HG03280 (cell line): Measurements from ENCODE around the gene TMEM182.
A peak's percentile ranks its signal among the peaks of the same experiment; 100 is the strongest.

Experiments used
- ATAC-seq: cut with Tn5 transposase; IDR thresholded peaks from one replicate; pipeline ENCODE4 v1.9.1; 2021; ENCODE audit warnings: mild to moderate bottlenecking, moderate library complexity; ENCODE audit not compliant: unreplicated experiment

Gene TMEM182

DNA sequence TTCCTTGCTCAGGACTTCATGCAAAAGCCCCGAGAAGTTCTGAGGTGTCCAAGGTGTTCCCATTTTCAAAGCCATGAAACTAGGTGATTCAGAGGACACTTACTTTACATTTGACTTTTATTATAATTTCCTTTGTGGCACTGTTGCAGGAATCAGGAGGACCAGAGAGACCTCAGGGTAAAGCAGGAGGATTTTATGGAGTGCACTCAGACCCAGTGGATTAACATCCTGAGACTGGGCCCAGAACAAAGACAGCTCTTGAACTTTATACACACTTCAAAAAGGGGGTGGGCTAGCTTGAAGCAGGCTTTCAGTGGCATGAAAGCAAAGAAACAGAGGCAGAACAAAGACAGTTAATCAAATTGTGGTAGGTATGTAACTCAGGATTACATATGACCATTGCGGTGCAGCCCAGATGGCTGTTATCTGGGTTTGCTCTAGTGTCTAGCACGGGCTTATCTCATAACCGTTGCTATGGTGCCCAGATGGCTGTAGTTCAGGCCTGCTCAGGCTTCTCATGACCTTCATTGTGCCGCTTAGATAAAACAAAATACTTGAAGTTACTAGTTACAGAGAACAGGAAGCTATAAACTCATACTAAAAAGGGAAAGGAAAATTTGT lies 39.4 kb downstream of the TMEM182 start:
- ATAC-seq: no peak

DNA sequence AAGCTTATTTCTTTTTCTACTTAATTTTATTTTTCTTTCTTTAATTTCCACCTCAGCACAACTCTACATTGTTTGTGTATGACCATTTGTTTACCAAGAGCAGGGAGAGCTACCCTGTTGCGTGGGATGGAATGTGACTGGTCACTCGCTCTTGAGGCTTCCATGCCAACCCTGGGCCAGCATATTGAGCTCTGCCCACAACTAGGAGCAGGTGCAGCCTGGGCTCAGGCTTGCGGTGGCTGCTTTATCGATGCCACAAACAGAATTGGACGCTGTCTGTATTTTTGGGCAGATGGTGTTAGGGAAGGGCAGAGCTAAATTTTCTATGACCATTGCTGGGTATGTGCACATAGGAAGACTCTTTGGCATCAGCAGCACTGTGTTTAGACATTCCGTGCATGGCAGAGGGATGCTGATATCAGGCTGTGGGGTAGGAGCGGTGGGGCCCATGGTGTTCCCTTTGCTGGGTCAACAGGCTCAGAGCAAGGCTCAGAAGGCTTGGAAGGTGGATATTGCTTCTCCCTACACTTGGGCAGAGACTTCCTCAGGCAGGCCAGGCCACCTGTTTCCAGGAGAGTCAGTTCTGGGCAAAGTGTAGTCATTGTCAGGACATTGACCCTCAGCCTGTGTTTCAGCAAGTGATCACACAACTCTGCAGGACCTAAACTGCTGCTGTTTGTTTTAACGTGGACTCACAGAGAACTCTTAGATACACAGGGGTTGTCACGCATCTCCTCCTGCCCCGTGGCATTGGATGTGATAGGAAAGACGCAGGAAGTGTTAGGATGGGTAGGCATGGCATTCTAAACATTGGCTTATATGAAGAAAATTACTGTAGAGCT lies 40.2 kb downstream of the TMEM182 start:
- ATAC-seq: no peak

DNA sequence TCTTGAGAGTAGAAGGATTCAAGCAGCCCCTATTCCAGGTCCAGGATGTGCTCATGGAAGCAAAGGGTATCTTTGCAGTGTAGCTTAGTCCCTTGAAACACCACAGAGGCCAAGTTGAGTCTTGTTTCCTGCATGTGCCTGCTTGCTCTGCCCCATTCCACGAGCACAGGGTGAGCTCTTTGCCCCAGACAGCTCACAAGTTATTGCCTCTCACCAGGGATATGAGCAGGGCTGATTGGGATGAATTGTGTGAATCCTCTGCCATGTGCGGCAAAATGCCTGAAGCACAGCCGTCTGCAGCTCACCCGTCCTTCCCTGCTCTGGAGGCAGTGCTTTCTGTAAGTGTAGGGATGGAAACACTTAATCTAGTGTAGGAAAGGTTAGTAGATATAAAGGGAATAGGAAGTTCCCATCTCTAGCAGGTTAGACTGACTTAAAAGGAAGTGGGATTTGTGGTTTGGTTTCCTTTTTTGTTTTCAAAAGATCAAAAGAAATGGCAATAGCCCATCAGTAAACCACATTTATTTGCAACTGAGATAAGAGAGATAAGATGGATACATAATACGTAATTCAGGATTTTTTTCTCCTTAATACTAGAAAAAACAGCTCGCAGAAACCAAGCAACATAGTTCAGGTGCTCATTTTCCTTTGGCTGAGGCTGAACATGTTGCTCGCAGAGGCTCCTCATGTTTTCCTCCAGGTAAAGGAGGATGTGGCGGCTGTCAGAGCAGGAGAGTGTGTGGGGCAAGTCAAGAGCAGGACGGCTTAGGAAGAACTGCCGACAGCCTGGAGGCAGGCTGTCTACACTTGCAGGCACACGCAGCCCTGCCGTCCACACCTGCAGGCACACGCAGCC lies 41.4 kb downstream of the TMEM182 start:
- no peak for ATAC-seq

DNA sequence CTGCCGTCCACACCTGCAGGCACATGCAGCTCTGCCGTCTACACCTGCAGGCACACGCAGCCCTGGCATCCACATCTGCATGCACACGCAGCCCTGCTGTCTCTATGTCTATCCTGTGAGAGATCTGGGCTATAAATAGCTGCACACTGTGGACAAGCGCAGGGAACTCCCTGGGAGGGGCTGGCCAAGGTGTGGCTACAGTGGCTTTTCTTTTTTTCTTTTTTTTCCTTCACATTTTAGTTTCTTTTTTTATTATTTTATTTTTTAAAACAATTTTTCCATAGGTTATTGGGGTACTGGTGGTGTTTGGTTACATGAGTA lies 42.0 kb downstream of the TMEM182 start:
- no peak for ATAC-seq

DNA sequence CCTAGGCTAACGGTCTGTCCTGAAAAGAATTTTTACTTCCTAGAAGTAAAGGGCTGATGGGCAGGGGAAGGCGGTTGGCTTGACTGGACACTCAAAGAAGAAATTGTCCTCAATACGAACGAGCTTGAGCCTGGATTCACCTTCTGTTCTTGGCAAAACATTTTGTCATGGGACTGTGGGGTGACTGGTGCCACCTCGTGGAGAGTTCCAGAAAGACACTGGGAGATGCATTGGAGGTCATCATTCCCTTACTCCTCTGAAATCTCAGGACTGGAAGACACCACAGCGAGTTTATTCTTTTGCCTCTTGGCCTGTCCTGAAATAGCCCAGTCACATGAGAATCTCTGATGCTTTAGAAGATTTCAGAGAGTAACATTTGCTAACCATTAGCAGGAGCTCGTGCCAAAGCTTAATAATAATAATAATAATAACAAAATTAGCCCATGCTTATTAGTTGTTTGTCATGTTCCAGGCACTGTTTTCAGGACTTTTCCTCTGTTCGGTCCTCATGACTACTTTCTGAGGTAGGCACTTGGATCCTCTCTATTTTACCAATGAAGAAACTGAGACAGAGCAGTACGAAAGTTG lies 44.5 kb downstream of the TMEM182 start:
- ATAC-seq: peak; percentile 91

DNA sequence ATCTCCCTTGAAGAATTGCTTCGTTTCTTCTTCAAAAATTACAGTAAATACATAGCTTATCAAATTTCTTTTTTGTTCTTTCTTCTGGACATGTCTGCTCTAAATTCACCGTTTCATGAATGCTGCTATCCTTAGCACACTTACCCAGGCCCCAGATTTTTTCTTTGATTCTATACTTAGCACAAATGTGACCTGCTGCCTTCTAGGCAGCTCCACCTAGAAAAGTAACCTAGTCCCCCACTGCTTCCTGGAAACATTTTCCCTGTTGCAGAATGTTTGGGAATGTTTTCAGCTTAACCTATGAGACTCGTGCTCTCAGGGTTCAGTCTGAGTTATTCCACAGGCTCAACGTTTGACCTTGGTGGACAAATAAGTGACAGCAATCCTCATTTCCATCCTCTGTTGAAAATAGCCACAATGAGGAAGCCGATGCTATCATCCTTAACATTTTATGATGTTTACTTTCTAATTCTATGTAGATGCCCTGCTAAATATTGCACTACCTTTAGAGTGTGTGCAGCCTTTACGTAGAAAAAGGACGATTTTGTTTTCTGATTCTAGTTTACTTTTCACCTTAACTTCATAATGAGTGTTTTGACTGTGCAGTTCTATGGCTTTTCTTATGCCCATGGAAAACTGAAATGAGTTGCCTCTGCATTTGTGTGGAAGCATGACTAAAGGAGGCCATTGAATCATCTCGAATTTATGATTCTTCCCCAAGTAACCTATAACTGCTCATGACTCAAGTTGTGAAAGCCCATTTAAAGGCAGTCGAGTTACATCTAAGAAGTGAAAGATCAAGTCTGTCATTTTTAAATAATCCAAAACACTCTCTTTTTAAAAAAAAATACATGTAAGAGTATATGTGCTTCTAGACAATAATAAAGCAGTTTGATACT lies 47.7 kb downstream of the TMEM182 start:
- no peak for ATAC-seq

DNA sequence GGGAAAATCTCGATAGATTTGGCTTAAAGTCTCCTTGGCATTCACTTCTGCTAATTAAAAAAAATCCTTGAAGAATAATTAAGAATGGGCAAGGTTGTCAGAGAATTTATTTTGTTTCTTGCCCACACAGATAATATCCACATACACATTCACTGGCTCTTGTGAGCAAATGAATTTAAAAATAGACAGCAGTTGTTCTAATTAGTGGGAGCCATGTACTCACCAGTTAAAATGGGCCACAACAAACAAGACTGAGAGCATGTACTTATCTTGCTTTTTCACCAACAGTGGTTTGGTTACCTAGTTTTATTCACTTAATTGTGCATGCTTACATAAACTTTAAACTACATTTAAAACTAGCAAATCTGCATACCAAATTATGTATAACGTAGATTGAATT lies 53.5 kb downstream of the TMEM182 start:
- ATAC-seq: no peak

DNA sequence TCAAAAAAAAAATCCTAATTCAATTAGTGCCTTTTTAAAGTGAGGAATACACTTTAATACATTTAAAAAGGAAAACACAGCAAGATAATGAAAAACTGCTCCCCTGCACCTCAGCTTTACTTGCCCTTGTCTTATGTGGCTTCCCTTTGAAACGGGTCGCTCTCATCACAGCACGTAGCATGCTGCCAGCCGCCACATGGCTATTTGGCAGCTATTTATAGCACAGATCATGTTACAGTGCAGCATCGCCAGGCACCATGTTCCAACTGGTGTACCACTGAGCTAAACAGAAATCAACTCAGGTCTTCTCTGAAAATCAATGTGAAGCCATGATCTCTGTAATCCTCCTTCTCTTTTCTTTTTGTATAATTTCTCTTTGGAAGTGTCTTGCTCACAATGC lies 65.1 kb downstream of the TMEM182 start:
- ATAC-seq: no peak

DNA sequence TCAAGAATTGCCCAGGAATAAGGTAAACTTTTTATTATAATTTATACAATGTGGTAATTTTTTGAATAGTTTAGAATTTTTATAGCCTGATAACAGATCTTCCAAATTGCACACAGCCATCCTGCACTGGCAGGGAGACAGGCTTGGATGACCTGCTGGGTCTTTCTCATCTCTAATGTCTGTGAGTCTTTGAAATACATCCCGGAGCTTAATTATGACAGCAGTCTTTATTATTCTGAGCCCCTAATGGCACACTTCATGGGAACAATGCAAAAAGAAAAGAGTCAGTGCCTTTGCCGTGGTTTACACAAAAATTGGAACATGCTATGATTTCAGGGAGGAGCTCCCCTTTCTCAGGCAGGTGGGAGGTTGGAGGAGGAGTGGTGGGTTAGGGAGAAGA lies 71.0 kb downstream of the TMEM182 start:
- no peak for ATAC-seq

DNA sequence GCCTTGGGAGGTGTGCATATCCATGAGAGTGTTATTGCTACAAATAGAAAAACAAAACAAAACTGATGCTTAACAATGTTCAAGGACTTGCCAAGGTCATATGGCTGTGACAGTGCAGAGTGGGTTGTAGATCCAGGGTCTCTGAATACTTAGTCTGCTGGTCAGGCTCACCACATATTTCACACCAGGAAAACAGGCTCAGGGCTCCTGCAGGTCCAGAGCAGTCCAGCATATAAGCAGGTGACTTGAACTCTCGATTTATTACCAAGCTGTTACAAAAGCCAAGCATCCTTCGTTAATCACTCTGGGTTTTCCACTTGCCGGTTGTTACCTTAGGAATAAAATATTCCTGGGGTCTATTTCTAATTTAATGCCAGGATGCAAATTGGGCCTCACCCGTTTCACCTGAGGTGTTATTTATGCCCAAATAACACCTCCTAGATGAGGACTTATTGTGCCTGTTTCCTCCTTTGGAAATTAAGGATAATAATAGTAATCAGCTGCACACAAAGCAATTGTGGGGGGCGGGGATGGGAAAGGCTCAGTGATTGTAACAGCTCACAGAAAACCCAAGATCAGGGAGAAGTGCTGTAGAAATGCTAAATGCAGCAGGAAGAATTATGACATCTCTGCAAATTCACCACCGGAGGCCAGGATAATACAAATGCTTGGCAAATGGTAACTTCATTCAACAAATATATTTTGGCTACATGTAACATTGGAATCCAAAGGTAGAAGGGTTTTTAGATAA lies 72.9 kb downstream of the TMEM182 start:
- no peak for ATAC-seq

DNA sequence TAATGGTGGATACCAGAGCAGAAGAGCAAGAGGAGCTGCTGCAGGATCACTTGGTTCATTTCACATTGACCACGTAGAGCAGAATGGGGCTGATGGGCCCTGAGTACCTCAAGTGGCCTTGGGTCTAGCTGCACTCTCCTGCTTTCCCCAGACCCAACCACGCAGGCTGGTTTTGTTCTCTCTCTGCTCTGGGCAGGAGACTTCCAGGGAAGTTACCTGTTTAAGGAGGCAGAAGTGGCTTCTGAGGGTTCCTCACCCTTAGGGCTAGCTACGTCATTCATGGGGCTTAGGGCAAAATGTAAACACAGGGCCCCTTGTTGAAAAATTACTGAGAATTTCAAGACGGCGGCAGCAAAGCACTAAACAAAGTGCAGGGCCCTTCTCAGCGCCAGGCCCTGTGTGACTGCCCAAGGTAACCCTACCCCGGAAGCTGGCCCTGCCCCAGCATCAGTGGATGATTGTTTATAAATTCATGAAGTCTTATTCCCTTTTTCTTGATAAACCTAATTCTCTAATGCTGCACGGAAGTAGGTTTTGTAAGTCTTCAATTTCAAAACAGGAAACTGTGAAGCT lies 75.9 kb downstream of the TMEM182 start:
- no peak for ATAC-seq

DNA sequence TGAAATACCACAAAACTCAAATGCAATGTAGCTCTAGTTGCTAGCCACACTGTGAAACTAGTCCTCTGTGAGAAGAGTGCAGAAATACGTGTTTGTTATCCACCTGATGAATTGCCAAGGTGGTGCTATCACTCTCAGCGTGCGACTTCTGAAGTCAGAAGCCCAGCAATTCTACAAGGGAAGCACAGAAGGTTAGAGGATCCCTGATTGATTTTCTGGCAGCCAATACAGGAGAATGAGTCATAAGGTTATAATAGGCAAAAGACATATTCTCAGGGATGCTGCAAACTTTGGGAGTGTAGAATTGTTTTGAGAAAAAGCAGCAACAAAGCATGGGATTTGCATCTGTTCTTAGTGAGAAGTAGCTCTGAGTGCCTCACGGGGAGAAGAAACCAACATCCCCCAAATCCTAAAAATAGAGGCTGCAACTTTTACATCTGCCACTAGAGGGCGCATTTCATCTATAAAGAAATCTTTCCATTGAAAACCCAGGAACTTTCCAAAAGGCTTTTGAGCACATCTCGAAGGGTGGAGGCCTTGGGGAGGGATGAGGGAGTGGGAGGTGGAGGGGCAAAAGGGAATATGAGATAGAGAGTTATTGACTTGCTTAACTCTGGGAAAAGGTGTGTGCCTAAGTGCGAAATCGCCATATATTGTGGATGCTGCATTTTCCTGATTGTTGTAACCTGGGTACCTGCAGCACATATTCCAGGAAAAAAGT lies 78.0 kb downstream of the TMEM182 start:
- ATAC-seq: no peak

DNA sequence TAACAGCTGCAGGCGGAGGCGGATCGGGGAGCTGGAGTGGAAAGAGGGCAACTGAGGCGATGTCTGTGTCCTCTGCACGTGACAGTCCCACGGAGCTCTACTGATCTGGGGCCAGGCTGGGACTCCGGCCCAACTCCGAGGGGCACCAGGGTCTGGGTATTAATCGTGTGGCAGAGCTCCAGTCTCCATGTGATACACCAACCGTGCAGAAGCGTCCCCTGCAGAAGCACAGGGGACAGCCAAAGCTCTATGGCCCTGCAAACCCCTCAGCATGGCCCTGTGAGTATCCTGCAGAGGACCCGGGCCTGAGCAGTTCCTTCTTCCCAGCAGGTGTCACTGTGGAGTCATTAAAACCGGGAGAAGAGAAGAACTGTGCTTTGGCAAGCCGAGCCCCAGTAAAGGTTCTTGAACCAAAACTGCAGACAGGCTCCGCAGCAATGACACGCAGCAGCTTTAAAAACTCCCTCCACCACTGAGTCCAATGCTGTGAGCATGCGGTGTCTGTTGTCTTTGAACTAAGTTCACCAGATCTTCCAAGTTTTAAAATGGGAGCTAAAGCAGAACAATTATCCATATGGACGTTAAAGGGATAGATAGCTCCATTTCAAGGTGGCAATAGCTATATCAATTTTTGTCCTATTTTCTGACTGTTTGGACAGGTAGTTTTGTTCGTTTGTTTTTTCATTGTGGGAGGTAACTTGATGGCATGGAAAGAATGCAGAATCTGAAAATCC lies 79.4 kb downstream of the TMEM182 start:
- ATAC-seq: peak; percentile 65

DNA sequence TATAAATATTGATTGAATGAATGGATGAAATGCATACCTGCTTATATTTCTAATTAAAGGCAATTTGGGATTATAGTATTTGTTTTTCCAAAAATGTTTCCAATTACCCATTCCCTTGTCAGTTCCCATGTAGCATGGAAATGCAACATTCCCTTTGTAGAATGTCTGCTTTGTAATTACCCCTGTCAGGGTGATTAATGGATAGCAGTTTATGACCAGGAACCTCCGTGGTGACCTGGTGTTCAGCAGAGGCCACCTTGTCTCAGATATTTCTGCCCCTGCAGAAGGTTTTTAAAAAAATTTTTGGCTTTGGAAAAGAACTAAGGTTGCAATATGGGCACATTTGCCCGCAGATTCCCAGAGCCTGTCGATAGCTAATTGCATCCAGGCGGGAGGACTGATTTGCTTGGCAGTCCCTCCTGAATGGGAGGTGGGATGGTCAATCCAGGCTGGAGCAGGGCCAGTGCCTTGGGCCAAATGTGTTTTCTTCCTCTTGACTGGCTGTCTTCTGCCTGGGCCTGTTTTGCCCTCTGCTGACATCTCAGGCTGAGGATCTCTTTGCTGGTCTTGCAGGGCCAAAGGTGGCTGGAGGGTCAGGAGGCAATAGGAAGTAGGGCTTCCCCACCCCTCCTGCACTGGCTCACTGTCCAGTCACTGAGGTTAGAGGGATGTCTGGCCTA lies 82.1 kb downstream of the TMEM182 start:
- ATAC-seq: no peak

DNA sequence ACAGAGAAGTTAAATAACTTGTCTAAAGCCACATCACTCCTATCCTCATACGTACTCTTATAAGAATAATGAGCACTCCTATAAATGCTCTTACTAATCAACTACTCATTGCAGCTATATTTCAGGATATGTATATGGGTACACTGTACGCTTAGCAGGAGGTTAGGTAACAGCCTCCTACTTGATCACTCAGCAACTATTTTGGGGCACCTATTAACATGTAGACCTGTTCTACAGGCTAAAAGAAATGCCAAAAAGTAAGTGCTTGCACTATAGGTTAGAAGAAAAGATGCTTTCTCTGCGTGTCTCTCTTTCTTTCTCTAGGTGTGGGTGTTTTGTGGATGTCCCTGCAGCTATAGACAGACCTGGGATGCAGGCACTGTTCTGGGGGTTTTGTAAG lies 83.1 kb downstream of the TMEM182 start:
- ATAC-seq: no peak

DNA sequence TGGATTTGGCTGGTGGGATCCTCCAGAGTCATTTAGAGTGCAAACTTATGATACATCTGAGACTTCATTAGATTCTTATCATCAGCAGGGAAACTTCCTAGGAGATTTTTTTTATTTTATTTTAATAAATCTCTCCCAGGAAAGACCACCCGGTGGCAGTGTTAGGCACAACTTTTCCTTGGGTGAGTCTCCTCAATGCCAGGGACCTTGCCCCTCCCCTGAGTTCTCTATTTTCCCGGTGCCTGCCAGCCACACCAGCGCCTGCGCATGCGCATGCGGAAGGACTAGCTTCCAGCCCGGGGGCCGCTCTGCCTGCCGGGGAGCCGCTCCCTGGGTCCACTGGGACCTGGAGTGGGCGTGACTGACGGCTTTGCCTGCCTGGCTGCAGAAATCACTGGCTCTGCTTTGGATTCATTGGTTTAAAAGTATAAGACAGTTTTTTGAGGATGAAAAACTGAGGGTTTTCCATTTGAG lies 86.6 kb downstream of the TMEM182 start:
- no peak for ATAC-seq

DNA sequence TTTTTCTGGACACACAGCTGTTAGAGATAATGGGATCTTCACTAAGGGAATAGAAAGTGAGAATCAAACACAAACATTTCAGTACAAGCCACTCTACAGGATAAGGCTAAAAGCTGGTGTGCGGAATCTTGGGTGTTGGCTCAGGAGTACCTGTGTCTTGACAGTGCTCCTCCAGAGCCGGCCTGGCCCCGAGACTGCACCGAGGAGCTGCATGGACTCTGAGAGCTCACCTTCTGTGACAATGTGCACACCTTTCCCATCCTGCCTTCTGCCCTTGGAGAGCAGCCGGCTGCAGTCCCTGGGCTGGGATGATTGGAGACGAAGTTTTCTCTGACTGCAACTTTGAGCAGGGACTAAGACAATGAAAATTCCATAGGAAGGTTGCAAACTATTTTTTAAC lies 89.1 kb downstream of the TMEM182 start:
- ATAC-seq: no peak
